ENCODE measurements around the gene IMPA2.
"Not testable (repeated sequence)": the region's sequence is repeated elsewhere in the genome, so short reads cannot be mapped to it uniquely, and the experiment has no call there.

IMPA2 gene

GRCh38 chr18:11960743-11961380 lies 20.4 kb upstream of the IMPA2 start:
- in situ Hi-C loops (cut with MboI; ENCODE audit: low pct_unique_long_range_greater_than_20kb, low sequenced_read_pairs, unreplicated experiment): no loop called here
- DNase-seq (ENCODE audit: low spot score): no peak
- no peak for TF ChIP-seq CTCF (IDR thresholded peaks at IDR 0.05; ENCODE audit: extremely low read depth, insufficient read depth, missing control alignments)

DNA sequence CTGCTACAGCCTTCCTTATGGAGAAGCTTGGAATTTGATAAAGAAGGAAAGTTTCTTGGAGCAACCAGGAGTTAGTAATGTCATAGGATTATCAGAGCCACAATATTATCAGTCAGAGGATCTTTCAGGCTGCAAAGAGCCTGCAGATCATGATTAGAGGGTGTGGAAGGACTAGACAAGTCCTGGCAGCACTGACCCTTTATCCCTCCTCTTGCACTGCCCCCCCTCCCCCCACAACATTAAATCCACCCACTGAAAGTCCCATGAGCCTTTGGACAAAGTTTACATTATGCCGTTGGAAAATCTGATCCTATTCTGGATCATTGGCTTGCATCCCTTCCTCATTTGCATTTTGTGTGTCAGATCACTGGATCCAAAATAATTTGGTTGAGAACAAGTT lies 18.7 kb upstream of the IMPA2 start:
- in situ Hi-C loops (cut with MboI; ENCODE audit: low pct_unique_long_range_greater_than_20kb, low sequenced_read_pairs, unreplicated experiment): no loop called here
- DNase-seq (ENCODE audit: low spot score): no peak
- no peak for TF ChIP-seq CTCF (IDR thresholded peaks at IDR 0.05; ENCODE audit: extremely low read depth, insufficient read depth, missing control alignments)

- peak; percentile 6 for TF ChIP-seq CTCF (IDR thresholded peaks at IDR 0.05; ENCODE audit: extremely low read depth, insufficient read depth, missing control alignments)
- DNase-seq (ENCODE audit: low spot score): no peak
- in situ Hi-C loops (cut with MboI; ENCODE audit: low pct_unique_long_range_greater_than_20kb, low sequenced_read_pairs, unreplicated experiment): no loop called here
Observed at GRCh38 chr18:11963991-11964484, 17.3 kb upstream of the IMPA2 start.

- TF ChIP-seq CTCF (IDR thresholded peaks at IDR 0.05; ENCODE audit: extremely low read depth, insufficient read depth, missing control alignments): no peak
- in situ Hi-C loops (cut with MboI; ENCODE audit: low pct_unique_long_range_greater_than_20kb, low sequenced_read_pairs, unreplicated experiment): no loop called here
Observed at GRCh38 chr18:11969904-11970835, 11.1 kb upstream of the IMPA2 start.

GRCh38 chr18:11970836-11971226 lies 10.5 kb upstream of the IMPA2 start:
- in situ Hi-C loops (cut with MboI; ENCODE audit: low pct_unique_long_range_greater_than_20kb, low sequenced_read_pairs, unreplicated experiment): not testable (repeated sequence)

More at GRCh38 chr18:11969904-11970835, 11.1 kb upstream of the IMPA2 start:
- DNase-seq (ENCODE audit: low spot score): no peak

GRCh38 chr18:11972371-11973174 lies 8.7 kb upstream of the IMPA2 start:
- DNase-seq (ENCODE audit: low spot score): no peak
- in situ Hi-C loops (cut with MboI; ENCODE audit: low pct_unique_long_range_greater_than_20kb, low sequenced_read_pairs, unreplicated experiment): no loop called here

More at GRCh38 chr18:11970836-11971226, 10.5 kb upstream of the IMPA2 start:
- not testable (repeated sequence) for DNase-seq (ENCODE audit: low spot score)

More at GRCh38 chr18:11972371-11973174, 8.7 kb upstream of the IMPA2 start:
- no peak for TF ChIP-seq CTCF (IDR thresholded peaks at IDR 0.05; ENCODE audit: extremely low read depth, insufficient read depth, missing control alignments)
